K562 (cell line): ENCODE data around the gene SLC25A21. TPM values are rescaled to one million over a fixed set of nuclear protein-coding genes. Genes with fewer than 3 reads are reported as not detected.

ENCODE experiments used
- ZBTB49 ChIP-seq: sonication (generic); formaldehyde crosslinking; IDR thresholded peaks from 2 replicates; pipeline ENCODE4 v1.8.0; 2022; ENCODE audit warnings: missing genetic modification reagents, mild to moderate bottlenecking, borderline replicate concordance
- ZNF318 ChIP-seq, 2 experiments: fragments of 450-650 bp; IDR thresholded peaks; 2 replicates each; pipeline ENCODE4 v1.6.1; 2016; ENCODE audit warnings: mild to moderate bottlenecking in 2 of 2, borderline replicate concordance in 1 of 2, low read depth in 1 of 2, moderate library complexity in 1 of 2
- ZNF584 ChIP-seq: fragments of 200-800 bp; sonication (Bioruptor generic); IDR thresholded peaks from 2 replicates; pipeline ENCODE4 v1.6.1; 2016; ENCODE audit warnings: low read depth, mild to moderate bottlenecking, missing genetic modification characterization, missing compliant biosample characterization
- polyA plus RNA-seq, 8 experiments: library from polyadenylated mRNA; depleted of rRNA in 4 of 8; stranded (reverse) in 5 of 8; unstranded in 3 of 8; fragments of >200 nt; fragmentation: Nextera tagmentation in 2 of 8; fragmentation: Illumina TruSeq in 1 of 8; extraction: Ambion mirVana in 2 of 8; extraction: Trizol in 1 of 8; gene quantifications; 2 replicates each; pipeline versions ENCODE4 v1.2.1 to v1.2.3, GENCODE V29; 2011 to 2014; ENCODE audit warnings: inconsistent platforms in 1 of 8, missing spikeins in 1 of 8
- total RNA-seq, 7 experiments: library from RNA; depleted of rRNA in 6 of 7; stranded (reverse); fragments of >200 nt in 6 of 7; fragmentation: Illumina TruSeq in 2 of 7; extraction: Trizol in 2 of 7; gene quantifications; 2 replicates each; pipeline versions ENCODE4 v1.2.1 to v1.2.3, GENCODE V29; 2011 to 2021; ENCODE audit warnings: low replicate concordance in 1 of 7

SLC25A21 gene
- total and polyA plus RNA-seq, 9 of the 15 experiments (the other 6 are each of a cell fraction or from before 2014, with no cell fraction given), result 15.2 to 46.7 (median 28.7) TPM

- TF ChIP-seq ZNF318 (IDR thresholded peaks at IDR 0.05; ENCODE audit: borderline replicate concordance in 1 of 2, low read depth in 1 of 2), result no peak
- no peak for TF ChIP-seq ZBTB49 (CRISPR knock-in tag)
- TF ChIP-seq ZNF584 (CRISPR knock-in tag), result no peak
Observed at GRCh38 chr14:36857136-36857535, 315.3 kb downstream of the SLC25A21 start (continued).
